Activated T-cell treated with anti-CD3 and anti-CD28 coated beads for 48 hours (primary cell): Measurements from ENCODE around the gene RPL13.

Source experiments
- DNase-seq: peaks from one replicate; pipeline ENCODE4 v3.0.0-alpha.2; 2020; ENCODE audit warnings: low read depth

RPL13 gene

DNA sequence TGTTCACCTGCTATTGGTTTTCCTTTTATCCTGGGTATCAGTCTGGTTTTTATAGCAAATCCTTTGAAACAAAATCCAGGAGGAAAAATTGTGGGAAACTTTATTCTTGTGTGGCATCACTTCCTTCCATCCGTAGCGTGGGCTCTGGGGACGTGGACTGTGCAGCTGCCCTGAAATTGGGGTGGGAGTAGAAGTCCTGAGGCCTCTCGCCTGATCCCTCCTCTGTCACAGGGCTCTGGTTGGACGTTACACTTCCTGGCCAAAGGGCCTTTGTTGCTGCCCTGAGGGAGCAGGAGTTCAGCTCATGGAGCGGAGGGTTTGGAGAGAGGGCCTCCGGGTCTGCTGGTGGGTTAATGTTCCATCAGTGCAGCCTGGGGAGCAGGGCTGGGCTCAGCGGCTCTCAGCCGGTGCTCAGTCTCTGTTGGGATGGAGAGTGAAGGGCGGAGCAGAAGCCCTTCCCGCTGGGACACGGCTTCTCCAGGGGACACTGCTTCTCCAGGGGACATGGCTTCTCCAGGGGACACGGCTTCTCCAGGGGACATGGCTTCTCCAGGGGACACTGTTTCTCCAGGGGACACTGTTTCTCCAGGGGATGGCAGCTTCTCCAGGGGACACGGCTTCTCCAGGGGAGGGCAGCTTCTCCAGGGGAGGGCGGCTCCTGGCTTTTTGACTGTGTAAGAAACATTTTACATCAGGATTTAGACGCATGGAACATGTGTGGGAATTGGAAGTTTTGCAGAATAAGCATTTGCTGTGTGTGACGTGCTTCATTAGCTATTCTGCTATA is 15.2 kb upstream of the RPL13 start:
- DNase-seq = no peak

DNA sequence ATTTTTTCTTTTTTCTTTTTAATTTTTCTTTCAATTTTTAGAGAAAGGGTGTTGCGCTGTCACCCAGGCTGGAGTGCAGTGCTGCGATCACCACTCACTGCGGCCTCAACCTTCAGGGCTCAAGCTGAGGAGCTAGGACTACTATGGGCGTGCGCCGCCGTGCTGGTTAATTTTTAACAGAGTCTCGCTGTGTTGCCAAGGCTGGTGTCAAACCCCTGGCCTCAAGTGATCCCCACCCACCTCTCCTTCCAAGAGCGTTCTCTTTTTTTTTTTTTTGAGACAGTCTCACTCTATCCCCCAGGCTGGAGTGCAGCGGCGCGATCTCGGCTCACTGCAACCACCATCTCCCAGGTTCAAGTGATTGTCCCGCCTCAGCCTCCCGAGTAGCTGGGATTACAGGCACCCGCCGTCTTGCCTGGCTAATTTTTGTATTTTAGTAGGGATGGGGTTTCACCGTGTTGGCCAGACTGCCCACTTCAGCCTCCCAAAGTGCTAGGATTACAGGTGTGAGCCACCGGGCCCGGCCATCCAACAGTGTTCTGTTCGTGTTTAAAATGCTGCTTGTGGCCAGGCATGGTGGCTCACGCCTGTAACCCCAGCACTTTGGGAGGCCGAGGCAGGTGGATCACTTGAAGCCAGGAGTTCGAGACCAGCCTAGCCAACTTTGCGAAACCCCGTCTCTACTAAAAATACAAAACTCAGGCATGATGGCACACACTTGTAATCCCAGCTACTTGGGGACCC is 14.5 kb upstream of the RPL13 start:
- DNase-seq = no peak

DNA sequence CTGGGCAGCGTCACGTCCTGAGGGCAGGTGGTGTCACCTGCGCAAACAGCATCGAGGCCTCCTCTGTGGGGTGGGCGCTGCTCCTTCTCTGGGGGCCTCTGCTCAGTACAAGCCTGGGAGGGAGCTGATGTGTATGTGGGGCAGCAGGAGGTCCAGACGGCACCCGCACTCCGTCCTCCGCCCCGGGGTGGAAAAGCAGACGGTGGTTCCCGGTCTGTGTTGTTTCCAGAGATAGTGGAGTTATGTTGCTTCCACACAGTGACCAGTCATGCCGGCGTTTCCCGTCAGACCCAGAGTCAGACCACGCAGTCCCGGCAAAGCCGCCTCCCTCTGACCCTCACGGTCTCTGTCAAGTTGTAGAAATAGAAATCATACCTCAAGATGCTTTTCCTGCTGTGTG is 13.7 kb upstream of the RPL13 start:
- no peak for DNase-seq

GRCh38 chr16:89547291-89547690 is 13.2 kb upstream of the RPL13 start:
- no peak for DNase-seq

DNA sequence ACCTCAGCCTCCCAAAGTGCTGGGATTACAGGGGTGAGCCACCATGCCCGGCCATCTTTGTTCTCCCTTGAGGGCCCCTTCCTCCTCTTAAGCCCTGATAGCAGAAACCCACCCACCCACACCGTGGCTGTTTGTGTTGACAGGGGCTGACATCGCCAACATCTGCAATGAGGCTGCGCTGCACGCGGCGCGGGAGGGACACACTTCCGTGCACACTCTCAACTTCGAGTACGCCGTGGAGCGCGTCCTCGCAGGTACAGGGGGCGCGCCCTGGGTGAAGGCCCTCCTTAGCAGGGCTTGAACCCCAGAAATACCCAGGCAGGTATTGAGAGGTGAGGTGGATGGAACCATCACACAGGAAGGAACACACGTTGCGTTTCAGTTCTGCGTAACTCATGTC is 12.6 kb upstream of the RPL13 start:
- no peak for DNase-seq

DNA sequence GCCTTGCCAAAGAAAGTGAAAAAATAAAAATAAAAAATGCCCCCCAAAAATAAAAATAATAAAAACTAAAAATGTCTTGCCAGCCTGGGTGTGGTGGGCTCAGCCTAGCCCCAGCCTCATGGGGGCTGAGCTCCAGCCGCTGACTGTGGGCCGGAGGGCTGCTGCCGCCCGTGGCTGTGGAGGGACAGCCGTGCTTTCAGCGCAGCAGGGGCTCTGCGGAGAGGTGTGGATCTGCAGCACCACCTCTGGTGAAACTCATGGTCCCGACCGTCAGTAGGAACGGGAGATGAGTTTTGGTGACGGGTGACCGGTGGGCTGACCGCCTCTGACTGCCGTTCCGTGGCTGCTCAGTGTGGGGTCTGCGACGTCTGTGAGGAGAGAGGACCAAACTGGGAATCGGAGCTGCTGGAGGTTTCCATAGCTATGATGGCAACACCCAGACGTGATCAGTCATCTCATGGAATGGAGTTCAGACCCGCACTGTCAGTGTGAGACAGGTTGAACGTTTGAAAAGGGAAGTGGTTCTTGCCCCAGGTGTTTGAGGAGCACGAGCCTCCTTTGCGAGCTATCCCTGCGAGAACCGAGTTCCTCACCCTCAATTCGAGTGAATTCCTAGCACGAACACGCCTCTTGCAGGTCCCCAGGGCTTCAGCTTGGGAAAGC is 12.0 kb upstream of the RPL13 start:
- DNase-seq = no peak

GRCh38 chr16:89549007-89549700 is 11.3 kb upstream of the RPL13 start:
- DNase-seq = no peak

- no peak for DNase-seq
Observed at GRCh38 chr16:89550421-89551007, 10.0 kb upstream of the RPL13 start.

DNA sequence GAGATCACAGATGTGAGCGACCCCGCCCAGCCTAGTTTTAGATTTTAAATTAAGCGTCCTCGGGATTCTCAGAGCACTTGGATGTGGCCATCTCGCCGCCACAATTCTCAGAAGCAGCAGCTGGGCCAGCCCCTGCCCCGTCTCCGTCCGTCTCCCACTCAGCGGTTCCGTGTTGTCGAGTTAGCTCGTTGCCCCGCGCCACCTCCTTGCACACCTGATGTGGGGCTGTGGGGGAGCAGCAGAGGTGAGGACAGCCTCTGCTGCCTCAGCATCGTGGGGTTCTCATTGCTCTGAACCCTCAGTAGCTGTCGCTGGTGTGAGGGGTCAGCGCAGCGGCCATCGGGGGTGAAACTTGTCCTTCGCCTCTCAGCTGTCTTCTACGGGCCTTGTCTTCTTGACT is 8.2 kb upstream of the RPL13 start:
- DNase-seq = no peak

GRCh38 chr16:89552913-89553312 is 7.6 kb upstream of the RPL13 start:
- DNase-seq = no peak

GRCh38 chr16:89553733-89554132 is 6.7 kb upstream of the RPL13 start:
- no peak for DNase-seq

DNA sequence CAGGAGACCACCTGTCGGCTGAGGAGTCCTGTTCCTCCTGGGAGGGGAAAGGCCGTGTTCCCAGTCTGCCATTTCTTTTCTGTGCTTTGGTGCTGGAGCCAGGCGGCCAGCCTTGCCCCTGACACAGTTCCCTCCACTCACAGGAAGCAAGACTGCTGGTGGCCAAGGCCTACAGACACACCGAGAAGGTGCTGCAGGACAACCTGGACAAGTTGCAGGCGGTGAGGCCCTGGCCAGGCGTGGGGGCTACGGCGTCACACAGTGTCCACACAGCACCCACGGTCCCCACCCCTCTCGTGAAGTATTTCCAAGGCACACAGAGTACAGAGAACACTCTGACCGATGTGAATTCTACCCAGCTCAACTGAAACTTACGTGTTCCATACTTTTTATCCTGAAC is 6.1 kb upstream of the RPL13 start:
- DNase-seq = no peak

DNA sequence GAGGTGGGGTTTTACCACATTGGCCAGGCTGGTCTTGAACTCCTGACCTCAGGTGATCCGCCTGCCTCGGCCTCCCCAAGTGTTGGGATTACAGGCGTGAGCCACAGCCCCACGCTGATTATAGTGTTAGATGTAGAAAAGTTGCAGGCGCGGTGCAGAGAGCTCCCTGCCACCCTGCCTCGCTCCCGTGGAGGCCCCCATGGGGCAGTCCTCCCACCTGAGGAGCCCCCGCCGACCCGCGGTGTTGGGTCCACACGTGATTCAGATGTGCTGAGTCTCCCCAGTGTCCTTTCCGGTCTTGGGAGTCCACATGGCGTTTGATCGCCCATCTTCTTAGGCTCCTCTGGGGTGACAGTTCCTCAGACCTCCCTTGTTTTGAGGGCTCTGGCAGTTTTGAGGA is 5.2 kb upstream of the RPL13 start:
- DNase-seq = no peak

- no peak for DNase-seq
Observed at GRCh38 chr16:89555780-89556179, 4.7 kb upstream of the RPL13 start.

GRCh38 chr16:89556750-89557689 is 3.5 kb upstream of the RPL13 start:
- peak; percentile 80 for DNase-seq

GRCh38 chr16:89557690-89558490 is 2.6 kb upstream of the RPL13 start:
- no peak for DNase-seq

DNA sequence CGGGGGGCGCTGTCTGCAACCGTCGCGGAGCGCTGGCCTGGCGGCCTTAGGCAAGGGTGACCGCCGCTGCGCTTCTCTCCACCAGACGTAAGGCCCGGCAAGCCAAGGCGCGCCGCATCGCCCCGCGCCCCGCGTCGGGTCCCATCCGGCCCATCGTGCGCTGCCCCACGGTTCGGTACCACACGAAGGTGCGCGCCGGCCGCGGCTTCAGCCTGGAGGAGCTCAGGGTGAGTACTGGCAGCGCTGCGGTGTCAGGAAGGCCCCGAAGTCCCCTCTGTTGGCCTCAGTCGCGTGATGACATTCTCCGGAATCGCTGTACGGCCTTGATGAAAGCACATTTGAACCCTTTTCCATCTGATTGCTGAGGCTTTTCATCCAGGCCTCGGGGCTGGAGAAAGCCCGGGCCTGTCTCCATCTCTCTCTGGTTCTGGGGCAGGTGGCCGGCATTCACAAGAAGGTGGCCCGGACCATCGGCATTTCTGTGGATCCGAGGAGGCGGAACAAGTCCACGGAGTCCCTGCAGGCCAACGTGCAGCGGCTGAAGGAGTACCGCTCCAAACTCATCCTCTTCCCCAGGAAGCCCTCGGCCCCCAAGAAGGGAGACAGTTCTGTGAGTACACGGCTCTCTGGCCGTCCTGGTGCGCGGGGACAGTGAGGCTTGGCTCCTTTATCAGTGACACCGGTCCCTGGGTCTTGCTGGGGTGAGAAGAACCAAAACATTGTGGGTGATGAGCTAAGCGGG is 831 bp downstream of the RPL13 start:
- DNase-seq = no peak

DNA sequence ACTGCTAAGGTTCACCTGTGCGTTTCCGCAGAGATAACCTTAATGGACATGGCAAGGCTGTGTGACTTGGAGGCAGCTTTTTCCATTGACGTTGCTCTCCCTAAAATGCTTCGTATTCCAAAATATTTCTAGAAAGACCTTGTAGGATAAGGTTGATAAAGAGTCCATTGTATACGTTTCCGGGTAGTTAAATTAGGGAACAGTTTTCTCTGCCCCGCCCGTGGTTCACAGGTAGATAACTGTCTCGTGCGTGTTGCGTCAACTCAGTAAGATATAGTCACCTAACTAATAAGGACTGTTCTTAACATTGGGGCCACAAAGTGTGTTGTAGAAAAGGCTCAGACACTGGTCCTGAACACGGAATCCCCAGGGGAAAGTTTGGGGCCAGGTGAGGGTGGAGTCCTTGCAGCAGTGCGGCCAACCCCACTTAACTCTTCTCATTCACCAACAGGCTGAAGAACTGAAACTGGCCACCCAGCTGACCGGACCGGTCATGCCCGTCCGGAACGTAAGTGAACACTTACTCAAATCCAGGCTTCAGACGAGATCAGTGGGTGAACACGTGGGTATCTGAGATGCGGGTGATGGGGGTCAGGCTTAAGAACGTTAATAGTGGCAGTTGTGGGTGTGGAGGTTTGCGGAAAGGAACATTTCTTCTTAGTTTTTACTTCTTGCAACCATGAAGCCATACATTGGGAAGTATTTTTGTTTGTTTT is 1.6 kb downstream of the RPL13 start:
- DNase-seq = no peak

DNA sequence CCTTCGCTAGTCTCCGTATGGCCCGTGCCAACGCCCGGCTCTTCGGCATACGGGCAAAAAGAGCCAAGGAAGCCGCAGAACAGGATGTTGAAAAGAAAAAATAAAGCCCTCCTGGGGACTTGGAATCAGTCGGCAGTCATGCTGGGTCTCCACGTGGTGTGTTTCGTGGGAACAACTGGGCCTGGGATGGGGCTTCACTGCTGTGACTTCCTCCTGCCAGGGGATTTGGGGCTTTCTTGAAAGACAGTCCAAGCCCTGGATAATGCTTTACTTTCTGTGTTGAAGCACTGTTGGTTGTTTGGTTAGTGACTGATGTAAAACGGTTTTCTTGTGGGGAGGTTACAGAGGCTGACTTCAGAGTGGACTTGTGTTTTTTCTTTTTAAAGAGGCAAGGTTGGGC is 2.5 kb downstream of the RPL13 start:
- no peak for DNase-seq
